PC-9 (cell line): ENCODE results near the gene SSC4D.

Source experiments
- CTCF ChIP-seq: fragments of 200-600 bp; sonication (generic); conservative IDR thresholded peaks from 2 replicates; pipeline ENCODE4 v1.6.1; 2017; ENCODE audit warnings: mixed run types, antibody characterized with exemption, mild to moderate bottlenecking, moderate library complexity
- EZH2 ChIP-seq: fragments of 200-600 bp; sonication (generic); IDR thresholded peaks from 2 replicates; pipeline ENCODE4 v1.8.0; 2017; ENCODE audit warnings: antibody characterized with exemption, low read depth

- no peak for TF ChIP-seq CTCF
- no peak for TF ChIP-seq EZH2
These were observed 16.9 kb downstream of the SSC4D start for GRCh38 chr7:76392531-76393115.
